Hindlimb muscle (tissue), 1 donor: Measurements from ENCODE around the gene RUVBL2. TPM values are rescaled to one million over a fixed set of nuclear protein-coding genes. Genes with fewer than 3 reads are reported as not detected.
"Not testable (repeated sequence)": the region's sequence is repeated elsewhere in the genome, so short reads cannot be mapped to it uniquely, and the experiment has no call there.

Experiments used
- DNase-seq: peaks from one replicate; pipeline ENCODE4 v3.0.0-alpha.2; 2013
- polyA plus RNA-seq: library from polyadenylated mRNA; unstranded; fragments of 120-200 nt; gene quantifications from one replicate; pipeline ENCODE4 v1.2.1, GENCODE V29; 2013; ENCODE audit not compliant: insufficient read length

The RUVBL2 gene
- polyA plus RNA-seq, 1 donor: 61.0 TPM

GRCh38 chr19:49018388-49019241 is 24.9 kb downstream of the RUVBL2 start:
- DNase-seq: not testable (repeated sequence)

- no peak for DNase-seq
These were observed 25.7 kb downstream of the RUVBL2 start for GRCh38 chr19:49019242-49019932.

- no peak for DNase-seq
These were observed 26.7 kb downstream of the RUVBL2 start for GRCh38 chr19:49020342-49020741.

GRCh38 chr19:49020931-49021895 is 27.5 kb downstream of the RUVBL2 start:
- no peak for DNase-seq

GRCh38 chr19:49022116-49022515 is 28.4 kb downstream of the RUVBL2 start:
- no peak for DNase-seq

GRCh38 chr19:49024233-49024632 is 30.5 kb downstream of the RUVBL2 start, which contains the start of gene CGB3:
Gene CGB3 (minus strand): TSS chr19:49024333. CDS start chr19:49023971, 362 bp downstream.
- not testable (repeated sequence) for DNase-seq

GRCh38 chr19:49025088-49025487 is 31.4 kb downstream of the RUVBL2 start:
- not testable (repeated sequence) for DNase-seq

GRCh38 chr19:49025599-49025998 is 31.9 kb downstream of the RUVBL2 start:
- DNase-seq: not testable (repeated sequence)

GRCh38 chr19:49028686-49029085 is 35.0 kb downstream of the RUVBL2 start:
- DNase-seq: not testable (repeated sequence)

GRCh38 chr19:49029749-49030148 is 36.1 kb downstream of the RUVBL2 start:
- DNase-seq: not testable (repeated sequence)

- not testable (repeated sequence) for DNase-seq
These were observed 36.6 kb downstream of the RUVBL2 start for GRCh38 chr19:49030323-49030722.

- not testable (repeated sequence) for DNase-seq
These were observed 38.1 kb downstream of the RUVBL2 start, which contains the start of gene CGB2 for GRCh38 chr19:49031642-49032301. Gene CGB2 (plus strand): TSS chr19:49031890. CDS start chr19:49032096, 206 bp downstream.

- not testable (repeated sequence) for DNase-seq
These were observed 43.1 kb downstream of the RUVBL2 start, which contains the start of gene CGB1 for GRCh38 chr19:49036815-49037214. Gene CGB1 (minus strand): TSS chr19:49036895. CDS start chr19:49036711, 184 bp downstream.

- not testable (repeated sequence) for DNase-seq
These were observed 44.4 kb downstream of the RUVBL2 start for GRCh38 chr19:49038111-49038510.

- DNase-seq: not testable (repeated sequence)
These were observed 45.0 kb downstream of the RUVBL2 start for GRCh38 chr19:49038557-49039276.

- DNase-seq: not testable (repeated sequence)
These were observed 46.0 kb downstream of the RUVBL2 start for GRCh38 chr19:49039736-49040135.

- no peak for DNase-seq
These were observed 48.5 kb downstream of the RUVBL2 start for GRCh38 chr19:49042177-49042576.

GRCh38 chr19:49042666-49043065 is 49.0 kb downstream of the RUVBL2 start:
- DNase-seq: not testable (repeated sequence)

GRCh38 chr19:49043548-49043947 is 49.9 kb downstream of the RUVBL2 start, which contains the start of gene CGB5:
Gene CGB5 (plus strand): TSS chr19:49043848. CDS start chr19:49044210, 362 bp downstream.
- DNase-seq: not testable (repeated sequence)

GRCh38 chr19:49049011-49049410 is 55.3 kb downstream of the RUVBL2 start, which contains the start of gene CGB8:
Gene CGB8 (minus strand): TSS chr19:49049111. CDS start chr19:49048739, 372 bp downstream.
- DNase-seq: not testable (repeated sequence)
